GM12891 (cell line): ENCODE results near the gene FZD7.

Experiments
- DNase-seq: peaks from one replicate; pipeline ENCODE4 v3.0.0; 2011; ENCODE audit warnings: low spot score; ENCODE audit not compliant: insufficient read length
- FAIRE-seq: peaks from 2 replicates; lab custom pipeline; 2011; peaks lifted over from hg19 to GRCh38; lab: Jason Lieb, UNC
- PAX5 ChIP-seq: IDR thresholded peaks from 2 replicates; pipeline ENCODE4 v1.6.1; 2011; ENCODE audit warnings: low read length, moderate library complexity, mild to moderate bottlenecking; ENCODE audit not compliant: insufficient read depth, severe bottlenecking
- POLR2A ChIP-seq: IDR thresholded peaks from 2 replicates; pipeline ENCODE4 v1.6.1; 2011; ENCODE audit warnings: low read depth, low read length, control low read depth
- POLR2AphosphoS5 ChIP-seq: IDR thresholded peaks from 2 replicates; pipeline ENCODE4 v1.6.1; 2011; ENCODE audit warnings: low read depth, low read length, control low read depth
- POU2F2 ChIP-seq: IDR thresholded peaks from 2 replicates; pipeline ENCODE4 v1.6.1; 2011; ENCODE audit warnings: low read depth, mild to moderate bottlenecking, control low read depth, low read length, moderate library complexity
- SPI1 ChIP-seq: IDR thresholded peaks from 2 replicates; pipeline ENCODE4 v1.6.1; 2011; ENCODE audit warnings: low read depth, low read length, control low read depth
- TAF1 ChIP-seq: IDR thresholded peaks from 2 replicates; pipeline ENCODE4 v1.6.1; 2011; ENCODE audit warnings: low read depth, low read length, control low read depth

The FZD7 gene

DNA sequence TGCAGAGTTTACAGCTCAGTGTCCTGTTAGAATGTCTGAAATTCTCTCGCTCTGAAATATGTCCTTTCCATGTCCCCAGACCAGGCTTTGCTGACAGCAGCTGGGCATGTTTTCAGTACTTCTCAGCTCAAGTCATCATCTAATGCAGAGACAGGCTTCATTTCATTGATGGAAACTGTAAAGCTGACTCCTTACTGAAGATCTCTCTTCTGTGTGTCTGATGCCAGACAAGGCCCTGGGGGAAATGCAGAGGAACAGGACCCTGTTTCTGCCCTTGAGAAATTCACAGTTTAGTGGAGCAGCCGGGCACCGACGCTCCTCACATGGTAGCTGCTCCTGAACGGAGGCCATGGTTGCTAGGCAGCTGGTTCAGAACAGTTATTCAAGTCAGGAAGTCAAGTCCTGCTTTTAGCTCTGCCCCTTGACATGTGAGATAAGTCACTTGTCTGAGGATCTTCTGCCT, 24.6 kb upstream of the FZD7 start:
- TF ChIP-seq POLR2A: no peak
- TF ChIP-seq POLR2AphosphoS5: no peak
- TF ChIP-seq TAF1: no peak
- no peak for TF ChIP-seq POU2F2
- no peak for TF ChIP-seq SPI1
- no peak for TF ChIP-seq PAX5
- FAIRE-seq (no peak), DNase-seq (no peak)

DNA sequence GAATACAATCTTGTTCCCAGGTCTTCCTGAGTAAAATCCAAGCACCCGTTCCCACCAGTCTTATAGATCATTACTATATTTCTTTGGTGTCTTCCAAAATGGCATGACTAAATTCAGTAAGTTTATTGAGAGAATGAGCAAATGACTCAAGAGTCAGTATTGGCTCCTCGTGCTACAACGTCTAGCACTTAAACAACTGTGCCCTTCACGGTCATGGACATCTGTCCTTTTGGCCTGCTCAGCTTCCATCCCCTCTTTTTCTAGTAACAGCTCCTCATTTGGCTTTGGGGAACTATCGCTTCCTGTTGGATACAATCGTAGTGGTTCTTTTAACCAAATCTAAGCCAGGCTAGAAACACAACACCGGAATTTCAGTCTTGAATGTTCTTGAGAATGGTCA, 24.1 kb upstream of the FZD7 start:
- TF ChIP-seq POLR2A (no peak), PAX5 (no peak), POLR2AphosphoS5 (no peak), SPI1 (no peak), POU2F2 (no peak), TAF1 (no peak)
- DNase-seq (no peak), FAIRE-seq (no peak)

DNA sequence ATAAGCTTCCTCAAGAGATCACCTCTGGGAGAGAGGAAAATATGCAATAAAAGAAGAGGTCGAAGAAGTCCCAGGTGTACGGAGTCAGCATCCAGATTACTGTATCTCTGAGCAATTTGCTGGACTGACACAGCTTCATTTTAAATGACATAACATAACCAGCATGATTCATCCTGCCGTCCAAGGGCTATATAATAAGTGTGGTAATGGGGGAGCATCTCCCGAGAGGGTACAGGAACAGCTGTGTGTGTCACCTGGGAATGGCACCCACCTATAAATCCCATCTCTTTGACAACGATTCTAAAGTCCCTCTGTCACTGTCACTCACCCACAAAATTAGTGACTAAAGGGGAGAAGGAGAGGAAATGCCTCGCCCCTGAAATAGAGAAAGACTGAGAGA, 19.3 kb upstream of the FZD7 start:
- DNase-seq (no peak), FAIRE-seq (no peak)
- TF ChIP-seq POU2F2 (no peak), PAX5 (no peak), SPI1 (no peak), POLR2AphosphoS5 (no peak), TAF1 (no peak), POLR2A (no peak)

DNA sequence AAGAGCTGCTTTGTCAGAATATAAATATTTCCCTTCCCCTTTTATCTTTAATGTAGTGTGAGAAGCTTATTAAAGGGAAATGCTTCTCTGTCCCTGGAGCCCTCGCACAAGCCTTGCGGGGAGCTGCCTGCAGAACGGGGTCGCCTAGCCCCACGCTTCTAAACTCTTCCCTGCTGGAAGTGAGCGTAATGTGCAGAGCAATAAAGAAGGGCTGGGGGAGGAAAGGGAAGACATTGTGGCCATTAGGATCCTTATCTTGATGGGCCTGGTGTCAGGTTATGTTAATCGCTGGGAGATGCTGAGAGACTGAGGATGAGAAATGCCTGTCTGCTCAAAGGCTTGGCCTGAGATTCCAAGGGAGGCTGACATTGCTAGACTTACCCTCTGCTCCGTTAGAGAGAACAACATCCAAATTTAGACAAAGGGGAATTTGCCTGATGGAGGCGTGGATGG, 18.9 kb upstream of the FZD7 start:
- TF ChIP-seq POU2F2 (no peak), TAF1 (no peak), POLR2AphosphoS5 (no peak)
- no peak for FAIRE-seq
- no peak for DNase-seq

DNA sequence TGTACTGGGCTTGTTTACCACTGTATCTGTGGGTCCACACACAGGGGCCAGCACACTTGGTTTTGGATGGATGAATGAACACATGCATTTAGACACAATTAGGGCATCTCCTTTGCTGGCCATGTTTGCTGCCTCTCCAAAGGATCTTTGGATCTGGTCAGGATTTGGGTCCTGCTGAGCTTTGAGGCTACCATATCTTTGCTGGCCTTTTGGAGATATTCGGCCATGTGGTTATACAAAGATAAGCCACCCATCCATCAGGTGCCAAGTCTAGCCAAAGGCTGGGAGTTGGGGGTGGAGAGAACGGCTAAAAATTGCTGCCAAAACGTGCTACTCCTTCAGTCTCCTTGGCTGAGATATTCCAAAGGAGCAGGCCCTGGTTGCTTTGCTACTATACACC, 18.2 kb upstream of the FZD7 start:
- FAIRE-seq (no peak), DNase-seq (no peak)
- TF ChIP-seq POLR2A: no peak
- no peak for TF ChIP-seq POLR2AphosphoS5
- no peak for TF ChIP-seq TAF1

DNA sequence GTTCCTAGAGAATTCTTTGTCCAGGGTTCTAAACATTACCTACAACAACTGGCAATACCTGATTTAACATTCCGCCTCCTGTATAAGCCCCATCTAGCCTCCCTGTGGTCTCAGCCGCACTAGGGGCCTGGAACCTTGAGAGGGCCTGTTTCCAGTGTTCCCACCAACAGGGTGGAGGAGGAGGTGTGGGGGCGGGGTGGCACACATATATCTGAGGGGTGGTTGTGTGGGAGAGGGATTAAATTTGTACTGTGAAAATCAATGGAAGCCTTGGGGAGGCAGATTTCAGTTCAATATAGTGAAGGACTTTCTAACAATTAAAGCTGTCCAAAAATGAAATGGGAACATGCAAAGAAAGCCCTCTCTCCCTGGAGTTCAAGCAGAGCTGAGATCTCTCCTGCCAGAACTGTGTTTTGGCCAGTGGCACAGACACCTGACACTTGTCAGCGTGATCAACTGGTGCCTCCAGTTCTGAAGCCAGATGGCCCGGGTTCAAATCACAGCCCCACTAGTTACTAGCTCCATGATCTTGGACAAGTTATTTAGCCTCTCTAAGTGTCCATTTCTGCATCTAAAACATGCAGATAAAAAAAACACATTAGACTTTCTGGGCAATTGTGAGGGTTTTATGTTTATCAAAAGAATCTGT, 17.0 kb upstream of the FZD7 start:
- FAIRE-seq (no peak), DNase-seq (no peak)
- TF ChIP-seq TAF1 (no peak), POLR2AphosphoS5 (no peak), POU2F2 (no peak), SPI1 (no peak), POLR2A (no peak), PAX5 (no peak)

DNA sequence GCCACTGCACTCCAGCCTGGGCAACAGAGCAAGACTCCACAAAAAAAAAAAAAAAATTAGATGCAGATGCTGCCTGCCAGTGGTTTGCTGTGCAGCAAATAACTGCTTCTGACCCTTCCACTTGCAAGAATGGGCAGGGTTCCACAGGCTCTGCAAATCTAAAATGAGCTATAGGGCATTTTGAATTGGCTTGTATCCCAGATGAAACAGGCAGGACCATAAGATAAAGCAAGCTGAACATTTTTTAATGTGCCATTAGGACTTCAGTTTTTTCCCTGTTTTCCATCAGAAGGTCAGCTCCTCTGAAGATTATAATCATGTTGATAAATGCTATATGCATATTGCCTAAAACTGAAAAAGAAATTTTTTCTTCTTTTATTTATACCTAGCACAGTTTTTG, 15.7 kb upstream of the FZD7 start:
- DNase-seq (no peak), FAIRE-seq (no peak)
- TF ChIP-seq PAX5: no peak

DNA sequence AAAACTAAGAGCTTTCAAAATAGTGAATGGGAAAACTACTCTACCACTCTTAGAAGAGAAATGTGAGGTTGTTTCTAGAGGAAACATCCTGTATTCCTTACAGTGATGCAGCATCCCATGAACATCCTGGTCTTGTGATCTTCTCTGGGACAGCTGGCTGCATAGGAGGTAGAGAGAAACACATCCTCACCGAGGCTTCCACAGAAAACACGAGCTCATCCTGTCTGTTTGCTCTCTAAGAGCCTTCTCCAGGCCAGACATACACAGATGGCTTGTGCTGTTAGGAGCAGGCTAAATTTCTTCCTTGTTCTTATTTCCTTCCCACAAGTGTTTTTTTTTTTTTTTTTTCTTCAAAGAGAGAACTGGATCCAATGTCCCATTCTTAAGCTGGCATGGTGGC, 14.7 kb upstream of the FZD7 start:
- TF ChIP-seq POU2F2 (no peak), POLR2AphosphoS5 (no peak), SPI1 (no peak), POLR2A (no peak), TAF1 (no peak), PAX5 (no peak)
- FAIRE-seq (no peak), DNase-seq (no peak)

DNA sequence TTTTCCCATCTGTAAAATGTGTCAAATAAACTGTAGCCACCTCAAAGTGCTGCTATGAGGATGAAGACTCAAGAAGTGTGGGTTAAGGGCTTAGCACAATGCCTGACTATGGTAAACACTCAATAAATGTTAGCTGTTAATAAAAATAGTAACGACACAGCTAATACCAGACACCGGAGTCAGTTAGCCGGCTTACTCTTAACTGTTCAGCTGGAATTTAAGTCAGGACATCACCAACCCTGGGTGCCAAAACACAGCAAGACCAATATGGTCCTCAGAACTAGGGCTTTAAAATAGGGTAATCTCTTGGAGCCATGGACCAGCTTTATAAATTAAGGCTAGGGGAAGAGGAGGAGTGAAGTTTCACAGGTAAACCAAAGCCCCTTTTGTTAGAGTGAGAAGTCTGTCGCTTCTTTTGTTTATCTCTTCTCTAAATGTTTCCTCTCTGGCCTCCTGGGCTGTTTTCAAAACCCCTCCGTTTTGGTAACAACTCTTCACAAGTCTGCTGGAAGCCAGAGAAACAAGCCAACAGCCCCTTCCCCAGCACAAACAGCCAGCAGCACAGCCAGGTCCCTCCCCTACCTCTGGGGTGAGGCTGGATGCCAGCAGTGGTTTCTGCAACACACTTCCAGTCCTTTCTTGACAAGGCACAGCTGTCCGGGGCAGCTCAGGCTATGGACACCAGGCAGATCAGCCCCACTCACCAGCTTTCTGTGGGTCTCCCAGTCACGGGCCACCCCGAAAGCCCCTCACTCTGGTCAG, 13.8 kb upstream of the FZD7 start:
- TF ChIP-seq SPI1 (no peak), TAF1 (no peak), POLR2AphosphoS5 (no peak), POU2F2 (no peak), PAX5 (no peak), POLR2A (no peak)
- FAIRE-seq (no peak), DNase-seq (no peak)

DNA sequence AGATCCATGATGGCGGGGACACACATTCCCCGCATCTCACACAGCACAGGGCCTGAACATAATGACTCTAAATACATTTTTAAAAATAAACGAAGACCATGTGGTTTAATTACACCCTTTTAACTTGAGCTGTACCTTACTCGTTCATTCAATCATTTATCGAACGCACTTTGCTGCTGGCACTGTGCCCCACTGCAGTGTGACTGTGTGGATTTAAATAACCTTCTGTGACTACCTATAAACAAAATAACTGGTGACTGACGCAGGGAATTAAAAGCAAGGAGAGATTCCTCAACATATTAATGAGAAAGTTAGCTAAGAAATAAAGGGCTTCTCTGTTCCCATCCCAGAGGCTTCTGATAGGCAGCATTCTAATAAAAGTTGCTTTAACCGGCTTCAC, 10.9 kb upstream of the FZD7 start:
- no peak for TF ChIP-seq POLR2A
- TF ChIP-seq POU2F2: no peak
- TF ChIP-seq POLR2AphosphoS5: no peak
- TF ChIP-seq SPI1: no peak
- TF ChIP-seq TAF1: no peak
- no peak for TF ChIP-seq PAX5
- DNase-seq (no peak), FAIRE-seq (no peak)
